Subcutaneous abdominal adipose tissue (tissue), 5 donors: Measurements from ENCODE around the gene C2orf42.
"Not testable (repeated sequence)": the region's sequence is repeated elsewhere in the genome, so short reads cannot be mapped to it uniquely, and the experiment has no call there.

ENCODE experiments used
- H3K27ac ChIP-seq: one replicate; pipeline ENCODE4 v1.7.0; 2013; ENCODE audit warnings: low read depth, mild to moderate bottlenecking, inconsistent platforms, low read length, moderate library complexity
- H3K27me3 ChIP-seq, 5 donors: one replicate each; pipeline ENCODE4 v1.7.0; 2013; ENCODE audit warnings: low read length in 5 of 5, inconsistent platforms in 1 of 5; ENCODE audit not compliant: control insufficient read depth in 5 of 5, insufficient read depth in 4 of 5
- H3K36me3 ChIP-seq, 5 donors: one replicate each; pipeline ENCODE4 v1.7.0; 2013; ENCODE audit warnings: low read length in 5 of 5; ENCODE audit not compliant: control insufficient read depth in 5 of 5, insufficient read depth in 5 of 5
- H3K4me1 ChIP-seq, 5 donors: one replicate each; pipeline ENCODE4 v1.7.0; 2013; ENCODE audit warnings: low read length in 5 of 5, mild to moderate bottlenecking in 3 of 5, moderate library complexity in 1 of 5; ENCODE audit not compliant: control insufficient read depth in 5 of 5, insufficient read depth in 5 of 5
- H3K4me3 ChIP-seq, 5 donors: one replicate each; pipeline ENCODE4 v1.7.0; 2013; ENCODE audit warnings: low read length in 5 of 5, low read depth in 1 of 5
- H3K9ac ChIP-seq, 5 donors: one replicate each; pipeline ENCODE4 v1.7.0; 2013; ENCODE audit warnings: low read length in 5 of 5, mild to moderate bottlenecking in 4 of 5, moderate library complexity in 3 of 5
- H3K9me3 ChIP-seq, 5 donors: one replicate each; pipeline ENCODE4 v1.7.0; 2013; ENCODE audit warnings: low read length in 5 of 5; ENCODE audit not compliant: control insufficient read depth in 5 of 5
- donor health status: healthy.
- donor health status: healthy.
- donor health status: healthy.
- donor health status: healthy.
- donor health status: healthy.

C2orf42 gene

GRCh38 chr2:70133127-70133452 lies 57.7 kb downstream of the C2orf42 start:
- peaks cover 16 to 53% (median 43%) of the 10 kb centered on the region in 5 donors for H3K4me1 ChIP-seq
- no peaks in the 10 kb centered on the region for H3K9me3 ChIP-seq
- H3K27me3 ChIP-seq = no peaks in the 10 kb centered on the region
- peak overlapping the region; percentile 57 to 71 (median 62) for H3K4me3 ChIP-seq
- H3K9ac ChIP-seq = peak overlapping the region; percentile 33 to 79 (median 52)
- H3K36me3 ChIP-seq = no peaks in the 10 kb centered on the region
- H3K27ac ChIP-seq = peak overlapping the region; percentile 100

GRCh38 chr2:70132244-70133126 lies 58.3 kb downstream of the C2orf42 start:
- H3K4me3 ChIP-seq = peak overlapping the region; percentile 57 to 71 (median 62)
- no peaks in the 10 kb centered on the region for H3K9me3 ChIP-seq
- no peaks in the 10 kb centered on the region for H3K27me3 ChIP-seq
- peak overlapping the region; percentile 100 for H3K27ac ChIP-seq
- no peaks in the 10 kb centered on the region for H3K36me3 ChIP-seq
- peaks cover 15 to 56% (median 47%) of the 10 kb centered on the region in 5 donors for H3K4me1 ChIP-seq
- peak overlapping the region; percentile 33 to 79 (median 52) for H3K9ac ChIP-seq

GRCh38 chr2:70131344-70132143 lies 59.3 kb downstream of the C2orf42 start:
- peak overlapping the region; percentile 33 to 79 (median 52) for H3K9ac ChIP-seq
- H3K4me1 ChIP-seq = peaks cover 15 to 61% (median 51%) of the 10 kb centered on the region in 5 donors
- H3K27me3 ChIP-seq, H3K36me3 ChIP-seq, H3K9me3 ChIP-seq: not testable (repeated sequence)
- H3K27ac ChIP-seq = peak overlapping the region; percentile 100
- peak overlapping the region in 4 of 5 donors; percentile 59 to 71 (median 66) for H3K4me3 ChIP-seq

GRCh38 chr2:70128005-70128404 lies 62.8 kb downstream of the C2orf42 start:
- Histone ChIP-seq H3K27me3 (no peaks in the 10 kb centered on the region), H3K4me3 (no peak overlapping the region), H3K4me1 (peaks cover 6 to 57% (median 48%) of the 10 kb centered on the region in 5 donors), H3K27ac (no peak overlapping the region), H3K9ac (no peak overlapping the region), H3K9me3 (no peaks in the 10 kb centered on the region), H3K36me3 (no peaks in the 10 kb centered on the region)

GRCh38 chr2:70126413-70126812 lies 64.4 kb downstream of the C2orf42 start:
- Histone ChIP-seq H3K36me3 (no peaks in the 10 kb centered on the region), H3K9ac (no peak overlapping the region), H3K4me1 (peaks cover 0 to 50% (median 40%) of the 10 kb centered on the region in 5 donors), H3K27ac (no peak overlapping the region), H3K4me3 (no peak overlapping the region), H3K9me3 (no peaks in the 10 kb centered on the region), H3K27me3 (no peaks in the 10 kb centered on the region)

GRCh38 chr2:70125498-70125898 lies 65.3 kb downstream of the C2orf42 start:
- H3K9ac ChIP-seq = peak overlapping the region; percentile 79 to 93 (median 89)
- peak overlapping the region; percentile 100 for H3K27ac ChIP-seq
- peak overlapping the region; percentile 61 to 80 (median 72) for H3K4me3 ChIP-seq
- no peaks in the 10 kb centered on the region for H3K9me3 ChIP-seq
- peaks cover 0 to 49% (median 36%) of the 10 kb centered on the region in 5 donors for H3K4me1 ChIP-seq
- H3K36me3 ChIP-seq = no peaks in the 10 kb centered on the region
- H3K27me3 ChIP-seq = no peaks in the 10 kb centered on the region

- H3K27me3 ChIP-seq = no peaks in the 10 kb centered on the region
- no peaks in the 10 kb centered on the region for H3K9me3 ChIP-seq
- H3K36me3 ChIP-seq = no peaks in the 10 kb centered on the region
- H3K4me3 ChIP-seq = peak overlapping the region; percentile 61 to 80 (median 72)
- H3K27ac ChIP-seq = peak overlapping the region; percentile 100
- peaks cover 0 to 49% (median 36%) of the 10 kb centered on the region in 5 donors for H3K4me1 ChIP-seq
- H3K9ac ChIP-seq = peak overlapping the region; percentile 79 to 93 (median 89)
Measured at GRCh38 chr2:70124983-70125480, 65.8 kb downstream of the C2orf42 start.

GRCh38 chr2:70123829-70124116 lies 67.0 kb downstream of the C2orf42 start:
- H3K4me1 ChIP-seq = peaks cover 0 to 55% (median 36%) of the 10 kb centered on the region in 5 donors
- H3K27me3 ChIP-seq = no peaks in the 10 kb centered on the region
- no peaks in the 10 kb centered on the region for H3K36me3 ChIP-seq
- no peaks in the 10 kb centered on the region for H3K9me3 ChIP-seq
- peak overlapping the region; percentile 49 to 73 (median 72) for H3K4me3 ChIP-seq
- H3K9ac ChIP-seq = peak overlapping the region; percentile 0 to 93 (median 58)
- peak overlapping the region; percentile 100 for H3K27ac ChIP-seq

- peak overlapping the region; percentile 100 for H3K27ac ChIP-seq
- H3K4me1 ChIP-seq = peaks cover 0 to 57% (median 35%) of the 10 kb centered on the region in 5 donors
- peak overlapping the region; percentile 49 to 73 (median 72) for H3K4me3 ChIP-seq
- no peaks in the 10 kb centered on the region for H3K27me3 ChIP-seq
- H3K9ac ChIP-seq = peak overlapping the region; percentile 0 to 93 (median 58)
- no peaks in the 10 kb centered on the region for H3K9me3 ChIP-seq
- H3K36me3 ChIP-seq = no peaks in the 10 kb centered on the region
Measured at GRCh38 chr2:70123051-70123828, 67.6 kb downstream of the C2orf42 start.
